ENCODE results near the gene FRMPD4.
A peak's percentile ranks its signal among the peaks of the same experiment; 100 is the strongest.
"Not testable (repeated sequence)": the region's sequence is repeated elsewhere in the genome, so short reads cannot be mapped to it uniquely, and the experiment has no call there.

FRMPD4 gene

GRCh38 chrX:12505127-12505526, 366.9 kb downstream of the FRMPD4 start:
- FAIRE-seq = no peak
- DNase-seq (ENCODE audit: insufficient read length, low spot score) = no peak
- TF ChIP-seq, protein P1, sequence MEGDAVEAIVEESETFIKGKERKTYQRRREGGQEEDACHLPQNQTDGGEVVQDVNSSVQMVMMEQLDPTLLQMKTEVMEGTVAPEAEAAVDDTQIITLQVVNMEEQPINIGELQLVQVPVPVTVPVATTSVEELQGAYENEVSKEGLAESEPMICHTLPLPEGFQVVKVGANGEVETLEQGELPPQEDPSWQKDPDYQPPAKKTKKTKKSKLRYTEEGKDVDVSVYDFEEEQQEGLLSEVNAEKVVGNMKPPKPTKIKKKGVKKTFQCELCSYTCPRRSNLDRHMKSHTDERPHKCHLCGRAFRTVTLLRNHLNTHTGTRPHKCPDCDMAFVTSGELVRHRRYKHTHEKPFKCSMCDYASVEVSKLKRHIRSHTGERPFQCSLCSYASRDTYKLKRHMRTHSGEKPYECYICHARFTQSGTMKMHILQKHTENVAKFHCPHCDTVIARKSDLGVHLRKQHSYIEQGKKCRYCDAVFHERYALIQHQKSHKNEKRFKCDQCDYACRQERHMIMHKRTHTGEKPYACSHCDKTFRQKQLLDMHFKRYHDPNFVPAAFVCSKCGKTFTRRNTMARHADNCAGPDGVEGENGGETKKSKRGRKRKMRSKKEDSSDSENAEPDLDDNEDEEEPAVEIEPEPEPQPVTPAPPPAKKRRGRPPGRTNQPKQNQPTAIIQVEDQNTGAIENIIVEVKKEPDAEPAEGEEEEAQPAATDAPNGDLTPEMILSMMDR (IDR thresholded peaks at IDR 0.05; ENCODE audit: insufficient read depth, missing control alignments) = no peak

- DNase-seq (ENCODE audit: insufficient read length, low spot score); FAIRE-seq: not testable (repeated sequence)
Observed at GRCh38 chrX:12515384-12515783, 377.1 kb downstream of the FRMPD4 start.

DNA sequence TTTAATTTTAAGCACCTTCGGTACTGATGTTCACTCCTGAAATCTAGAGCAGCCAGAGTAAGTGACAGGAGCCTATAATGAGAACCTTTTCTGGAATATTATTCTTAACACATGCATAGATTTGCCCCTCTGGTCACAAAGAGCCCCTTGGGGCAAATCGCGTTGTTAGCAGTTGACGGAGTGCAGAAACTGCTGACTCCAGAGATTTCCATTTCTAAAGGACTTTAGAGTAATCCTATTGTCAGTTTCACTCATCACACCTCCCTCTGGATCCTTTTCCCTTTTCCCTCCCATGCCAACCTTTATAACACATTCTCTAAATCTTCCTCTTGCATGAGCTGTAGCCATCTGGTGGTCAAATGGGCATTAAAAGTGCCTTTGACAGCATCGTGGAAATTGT, 388.0 kb downstream of the FRMPD4 start:
- DNase-seq (ENCODE audit: insufficient read length, low spot score) (no peak), FAIRE-seq (no peak)
- TF ChIP-seq, protein P1 (IDR thresholded peaks at IDR 0.05; ENCODE audit: insufficient read depth, missing control alignments) = peak; percentile 11

- FAIRE-seq; DNase-seq (ENCODE audit: insufficient read length, low spot score): not testable (repeated sequence)
Observed at GRCh38 chrX:12538096-12538495, 399.8 kb downstream of the FRMPD4 start.

DNA sequence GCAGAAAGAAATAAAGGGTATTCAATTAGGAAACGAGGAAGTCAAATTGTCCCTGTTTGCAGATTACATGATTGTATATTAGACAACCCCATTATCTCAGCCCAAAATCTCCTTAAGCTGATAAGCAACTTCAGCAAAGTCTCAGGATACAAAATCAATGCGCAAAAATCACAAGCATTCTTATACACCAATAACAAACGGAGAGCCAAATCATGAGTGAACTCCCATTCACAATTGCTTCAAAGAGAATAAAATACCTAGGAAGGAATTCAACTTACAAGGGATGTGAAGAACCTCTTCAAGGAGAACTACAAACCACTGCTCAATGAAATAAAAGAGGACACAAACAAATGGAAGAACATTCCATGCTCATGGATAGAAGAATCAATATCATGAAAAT, 404.0 kb downstream of the FRMPD4 start:
- FAIRE-seq = not testable (repeated sequence)

DNA sequence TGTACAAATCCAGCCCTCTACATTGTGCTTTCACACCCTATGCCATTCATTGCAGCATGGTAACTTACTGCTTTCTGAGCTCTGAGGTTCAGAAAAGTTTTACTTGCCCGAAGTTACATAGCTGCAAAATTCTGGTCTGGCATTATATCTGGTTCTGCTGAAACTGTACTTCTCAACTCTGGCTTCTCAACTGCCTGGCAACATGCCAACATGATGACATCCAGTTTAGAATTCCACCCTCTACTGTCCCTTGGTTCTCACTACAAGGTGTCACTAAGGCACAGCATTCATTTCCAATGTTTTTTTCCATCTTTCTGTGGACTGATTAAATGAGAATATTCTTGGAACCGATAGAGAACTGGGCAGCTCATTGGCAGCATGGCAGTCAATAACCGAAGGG, 410.1 kb downstream of the FRMPD4 start:
- DNase-seq (ENCODE audit: insufficient read length, low spot score) = no peak
- FAIRE-seq = no peak
- TF ChIP-seq, protein P1 (IDR thresholded peaks at IDR 0.05; ENCODE audit: insufficient read depth, missing control alignments) = no peak

More for the DNA sequence above, 404.0 kb downstream of the FRMPD4 start:
- not testable (repeated sequence) for DNase-seq (ENCODE audit: insufficient read length, low spot score)

DNA sequence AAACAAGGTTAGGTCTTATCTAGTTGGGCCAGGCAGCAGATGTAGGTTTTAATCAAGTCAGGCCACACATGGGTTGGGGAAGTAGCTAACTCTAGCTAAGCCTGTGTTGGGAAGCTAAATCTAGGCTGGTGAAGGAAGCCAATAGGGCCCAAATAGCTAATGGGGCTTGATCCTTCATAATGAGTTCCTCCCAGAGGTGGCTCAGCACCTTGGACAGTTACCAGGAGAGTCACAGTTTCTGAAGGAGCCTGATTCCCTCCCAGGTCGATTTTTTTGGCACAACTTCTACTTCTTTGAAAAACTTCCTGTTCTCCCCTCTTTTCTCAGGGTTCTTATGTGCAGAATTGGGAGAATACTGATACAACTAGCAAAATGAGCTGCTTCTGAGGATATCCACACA, 410.5 kb downstream of the FRMPD4 start:
- TF ChIP-seq, protein P1 (IDR thresholded peaks at IDR 0.05; ENCODE audit: insufficient read depth, missing control alignments) = no peak
- no peak for FAIRE-seq
- no peak for DNase-seq (ENCODE audit: insufficient read length, low spot score)

DNA sequence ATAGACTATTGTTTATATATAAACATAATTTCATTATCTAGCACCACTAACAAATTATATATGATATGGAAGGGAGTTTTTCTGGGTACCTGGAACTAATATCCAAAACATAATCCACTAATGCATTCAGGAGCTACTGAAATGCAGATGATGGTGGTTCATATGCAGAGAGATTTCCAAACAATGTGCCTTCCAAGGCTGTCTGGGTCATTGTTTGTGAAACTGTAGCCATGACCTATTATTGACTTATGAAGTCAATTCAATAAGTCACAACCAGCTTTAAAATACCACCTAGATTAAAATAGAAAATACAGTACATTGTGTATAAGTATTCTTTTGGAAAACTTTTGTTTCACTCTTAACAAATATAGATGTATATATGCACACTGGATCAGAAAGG, 415.9 kb downstream of the FRMPD4 start:
- TF ChIP-seq, protein P1 (IDR thresholded peaks at IDR 0.05; ENCODE audit: insufficient read depth, missing control alignments) = no peak
- FAIRE-seq (no peak), DNase-seq (ENCODE audit: insufficient read length, low spot score) (no peak)

DNA sequence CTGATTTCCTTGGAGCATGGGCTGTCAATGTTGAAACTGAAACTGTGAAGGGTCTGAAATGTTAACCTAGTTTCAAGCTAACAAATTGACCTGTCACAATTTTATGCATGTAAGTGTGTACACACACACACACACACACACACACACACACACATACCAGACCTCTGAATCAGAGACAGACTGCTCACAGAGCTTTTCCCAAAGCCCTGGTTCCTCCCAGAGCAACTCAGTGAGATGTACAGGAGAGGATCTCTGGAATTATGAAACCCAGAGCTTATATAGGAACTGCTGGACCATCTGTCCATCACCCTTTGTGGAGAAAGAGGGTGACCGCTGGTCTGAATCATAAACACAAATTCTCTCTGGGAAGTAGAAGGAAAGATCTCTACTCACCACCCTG, 424.8 kb downstream of the FRMPD4 start:
- TF ChIP-seq, protein P1 (IDR thresholded peaks at IDR 0.05; ENCODE audit: insufficient read depth, missing control alignments) = no peak
- DNase-seq (ENCODE audit: insufficient read length, low spot score) = no peak
- no peak for FAIRE-seq

Measured in D721Med (cell line).